H1 (cell line): ENCODE measurements around the gene ASXL1. TPM values are rescaled to one million over a fixed set of nuclear protein-coding genes. Genes with fewer than 3 reads are reported as not detected.

Experiments
- CTCF ChIA-PET: fragments of 300-600 bp; sonication (Branson Sonifier 250); formaldehyde crosslinking; loops from one replicate; lab custom pipeline; 2021; ENCODE audit not compliant: partially characterized antibody; lab: Charles Lee
- POLR2A ChIA-PET: fragments of 300-600 bp; sonication (Branson Sonifier 250); formaldehyde crosslinking; loops from one replicate; lab custom pipeline; 2021; ENCODE audit warnings: inconsistent platforms; ENCODE audit not compliant: partially characterized antibody; lab: Charles Lee
- DNase-seq, 2 experiments: peaks; one replicate each; pipeline versions ENCODE4 v3.0.0 to v3.0.0-alpha.2; 2010 to 2022; ENCODE audit warnings: low spot score in 2 of 2, low read depth in 1 of 2, mixed read lengths in 1 of 2
- FAIRE-seq: peaks from 2 replicates; lab custom pipeline; 2011; peaks lifted over from hg19 to GRCh38; lab: Jason Lieb, UNC
- H2AFZ ChIP-seq: 2 replicates; pipeline ENCODE4 v1.8.1; 2012; ENCODE audit warnings: low read length, inconsistent platforms
- H2AK5ac ChIP-seq: 2 replicates; pipeline ENCODE4 v1.6.1; 2013; ENCODE audit warnings: low read depth, low read length
- H2BK120ac ChIP-seq: replicated peaks from 2 replicates; pipeline ENCODE3; 2013; ENCODE audit warnings: low read depth, low read length, inconsistent platforms
- H2BK12ac ChIP-seq: 2 replicates; pipeline ENCODE4 v1.6.1; 2013; ENCODE audit warnings: low read depth, low read length
- H2BK15ac ChIP-seq: 2 replicates; pipeline ENCODE4 v1.6.1; 2013; ENCODE audit warnings: low read length
- H2BK20ac ChIP-seq: 2 replicates; pipeline ENCODE4 v1.6.1; 2013; ENCODE audit warnings: low read length
- H2BK5ac ChIP-seq: 2 replicates; pipeline ENCODE4 v1.6.1; 2013; ENCODE audit warnings: low read depth, low read length
- H3K14ac ChIP-seq: 2 replicates; pipeline ENCODE4 v1.6.1; 2013; ENCODE audit warnings: inconsistent platforms; ENCODE audit not compliant: insufficient read length
- H3K18ac ChIP-seq: 2 replicates; pipeline ENCODE4 v1.6.1; 2013; ENCODE audit warnings: low read length; ENCODE audit errors: extremely low read depth
- H3K23ac ChIP-seq: 2 replicates; pipeline ENCODE4 v1.6.1; 2013; ENCODE audit warnings: inconsistent platforms; ENCODE audit not compliant: insufficient read length
- H3K23me2 ChIP-seq: 2 replicates; pipeline ENCODE4 v1.6.1; 2013; ENCODE audit warnings: low read depth, low read length
- H3K27ac ChIP-seq: 2 replicates; pipeline ENCODE4 v1.6.1; 2011; ENCODE audit warnings: low read depth, low read length, inconsistent platforms
- H3K27me3 ChIP-seq, 4 experiments: replicated peaks in 1 of 4; 1 replicate in 1 of 4; 2 replicates in 3 of 4; pipeline versions ENCODE4 v1.6.1 to v1.8.1; 2011 to 2013; ENCODE audit warnings: low read length in 3 of 4, mild to moderate bottlenecking in 3 of 4, inconsistent platforms in 2 of 4, mixed read lengths in 2 of 4, moderate library complexity in 1 of 4; ENCODE audit not compliant: control insufficient read depth in 3 of 4, insufficient read depth in 3 of 4; ENCODE audit errors: extremely low read depth in 1 of 4
- H3K36me3 ChIP-seq, 4 experiments: 2 replicates each; pipeline versions ENCODE4 v1.6.1 to v1.8.1; 2011 to 2013; ENCODE audit warnings: mild to moderate bottlenecking in 4 of 4, low read length in 3 of 4, moderate library complexity in 2 of 4, control low read depth in 1 of 4, inconsistent platforms in 1 of 4; ENCODE audit not compliant: insufficient read depth in 4 of 4, control insufficient read depth in 2 of 4
- H3K4ac ChIP-seq: replicated peaks from 2 replicates; pipeline ENCODE3; 2013; ENCODE audit warnings: low read length, low read depth, mixed read lengths, inconsistent platforms; ENCODE audit not compliant: insufficient read length
- H3K4me1 ChIP-seq, 4 experiments: replicated peaks in 1 of 4; 1 replicate in 1 of 4; 2 replicates in 3 of 4; pipeline versions ENCODE4 v1.6.1 to v1.8.1; 2011 to 2013; ENCODE audit warnings: low read length in 3 of 4, inconsistent platforms in 2 of 4, mixed read lengths in 1 of 4; ENCODE audit not compliant: insufficient read depth in 4 of 4, control insufficient read depth in 3 of 4
- H3K4me2 ChIP-seq, 2 experiments: 2 replicates each; pipeline versions ENCODE4 v1.6.1 to v1.8.1; 2011 to 2013; ENCODE audit warnings: low read depth in 2 of 2, low read length in 2 of 2, control low read depth in 1 of 2, inconsistent platforms in 1 of 2, mild to moderate bottlenecking in 1 of 2; ENCODE audit not compliant: insufficient read depth in 1 of 2
- H3K4me3 ChIP-seq, 4 experiments: fragments of 200-600, 300-600 bp in 1 of 4; sonication (generic), shearing (Covaris generic), sonication (Bioruptor Twin) in 1 of 4; 2 replicates each; pipeline versions ENCODE4 v1.5.1 to v1.8.1; 2011 to 2016; ENCODE audit warnings: low read length in 4 of 4, low read depth in 3 of 4, control low read depth in 2 of 4, inconsistent platforms in 2 of 4, mild to moderate bottlenecking in 2 of 4, mixed read lengths in 1 of 4, moderate library complexity in 1 of 4; ENCODE audit not compliant: insufficient read depth in 2 of 4; ENCODE audit errors: extremely low read depth in 1 of 4
- H3K56ac ChIP-seq: replicated peaks from 2 replicates; pipeline ENCODE3; 2013; ENCODE audit warnings: low read depth, mild to moderate bottlenecking, mixed read lengths, low read length, inconsistent platforms; ENCODE audit not compliant: insufficient read length
- H3K79me1 ChIP-seq: 2 replicates; pipeline ENCODE4 v1.6.1; 2013; ENCODE audit warnings: low read depth, low read length, control low read depth
- H3K79me2 ChIP-seq, 2 experiments: 2 replicates each; pipeline versions ENCODE4 v1.6.1 to v1.8.1; 2012 to 2013; ENCODE audit warnings: low read length in 2 of 2, mild to moderate bottlenecking in 2 of 2, inconsistent platforms in 1 of 2; ENCODE audit not compliant: insufficient read depth in 2 of 2, control insufficient read depth in 1 of 2
- H3K9ac ChIP-seq, 4 experiments: replicated peaks in 1 of 4; 1 replicate in 1 of 4; 2 replicates in 3 of 4; pipeline versions ENCODE4 v1.6.1 to v1.8.1; 2011 to 2013; ENCODE audit warnings: low read depth in 3 of 4, low read length in 3 of 4, control low read depth in 2 of 4, mild to moderate bottlenecking in 2 of 4, moderate library complexity in 2 of 4, inconsistent platforms in 1 of 4; ENCODE audit errors: extremely low read depth in 1 of 4
- H3K9me3 ChIP-seq, 2 experiments: 2 replicates each; pipeline versions ENCODE4 v1.6.1 to v1.8.1; 2012 to 2013; ENCODE audit warnings: mild to moderate bottlenecking in 2 of 2, moderate library complexity in 2 of 2, control low read depth in 1 of 2, inconsistent platforms in 1 of 2, low read depth in 1 of 2, low read length in 1 of 2, mixed read lengths in 1 of 2; ENCODE audit not compliant: insufficient read depth in 2 of 2
- H4K20me1 ChIP-seq, 2 experiments: replicated peaks in 1 of 2; 2 replicates each; pipeline versions ENCODE3 to v1.8.1; 2011 to 2013; ENCODE audit warnings: inconsistent platforms in 2 of 2, low read length in 2 of 2, mild to moderate bottlenecking in 1 of 2; ENCODE audit not compliant: insufficient read depth in 2 of 2, control insufficient read depth in 1 of 2
- H4K5ac ChIP-seq: 2 replicates; pipeline ENCODE4 v1.6.1; 2013; ENCODE audit warnings: low read length, low read depth, mixed read lengths, inconsistent platforms; ENCODE audit not compliant: insufficient read length
- H4K8ac ChIP-seq: 2 replicates; pipeline ENCODE4 v1.8.0; 2013; ENCODE audit warnings: mild to moderate bottlenecking, moderate library complexity, low read length, inconsistent platforms; ENCODE audit not compliant: insufficient read depth; ENCODE audit errors: extremely low read depth
- H4K91ac ChIP-seq: replicated peaks from 2 replicates; pipeline ENCODE3; 2013; ENCODE audit warnings: low read length, mixed read lengths, inconsistent platforms; ENCODE audit not compliant: insufficient read length
- CHD2 ChIP-seq: IDR thresholded peaks from 2 replicates; pipeline ENCODE4 v1.6.1; 2012; ENCODE audit warnings: low read length, improper control_type of control experiment
- CREB1 ChIP-seq: IDR thresholded peaks from 2 replicates; pipeline ENCODE4 v1.6.1; 2012; ENCODE audit warnings: inconsistent platforms
- KDM1A ChIP-seq: fragments of 200-600, 300-600 bp; sonication (generic); IDR thresholded peaks from 2 replicates; pipeline ENCODE4 v1.7.1; 2016; ENCODE audit warnings: mild to moderate bottlenecking, low read length, borderline replicate concordance
- RXRA ChIP-seq: IDR thresholded peaks from 2 replicates; pipeline ENCODE4 v1.6.1; 2011; ENCODE audit warnings: low read depth, mild to moderate bottlenecking, low read length, moderate library complexity; ENCODE audit not compliant: insufficient read depth
- SP4 ChIP-seq: IDR thresholded peaks from 2 replicates; pipeline ENCODE4 v1.6.1; 2012; ENCODE audit warnings: low read length, inconsistent platforms
- SUZ12 ChIP-seq: fragments of 200-600 bp; sonication (generic); IDR thresholded peaks from 2 replicates; pipeline ENCODE4 v1.6.1; 2012; ENCODE audit warnings: mild to moderate bottlenecking, inconsistent platforms, low read length, moderate library complexity, mixed read lengths
- TAF1 ChIP-seq: IDR thresholded peaks from 2 replicates; pipeline ENCODE4 v1.6.1; 2011; ENCODE audit warnings: mild to moderate bottlenecking, low read depth, low read length
- WGBS, 2 experiments: shearing (Covaris generic) in 1 of 2; methylation state at CpG; one replicate each; pipeline versions ENCODE4 v1.1.6 to v1.1.7; 2013 to 2015; ENCODE audit warnings: low lambda C conversion rate in 2 of 2, mixed read lengths in 2 of 2, inconsistent platforms in 1 of 2, low coverage in 1 of 2, missing lambda C conversion rate in 1 of 2; ENCODE audit not compliant: insufficient replicate concordance in 2 of 2, insufficient coverage in 1 of 2, insufficient read length in 1 of 2; ENCODE audit errors: extremely low coverage in 1 of 2, missing lambda C conversion rate in 1 of 2; 5-methylcytosine and 5-hydroxymethylcytosine counted together
- polyA plus RNA-seq, 7 experiments: library from polyadenylated mRNA; depleted of rRNA in 3 of 7; stranded (reverse) in 5 of 7; unstranded in 2 of 7; fragments of >200 nt in 5 of 7; fragments of 200-250 nt in 2 of 7; gene quantifications; 1 replicate in 5 of 7; 2 replicates in 1 of 7; 4 replicates in 1 of 7; pipeline versions ENCODE4 v1.2.1 to v1.2.3, GENCODE V29; 2011 to 2013; ENCODE audit warnings: missing spikeins in 2 of 7, mixed read lengths in 2 of 7
- total RNA-seq: library from RNA; stranded (reverse); fragmentation: NEBNext Ultra II Directional; extraction: Animal tissue kit (Norgen Biotek cat#: 25700); gene quantifications from 2 replicates; pipeline ENCODE4 v1.2.1, GENCODE V29; 2021
- TF ChIP-seq, protein P1 (sequence below): IDR thresholded peaks from 2 replicates; pipeline ENCODE4 v1.6.1; 2011; ENCODE audit warnings: low read depth, mild to moderate bottlenecking, low read length; ENCODE audit not compliant: insufficient read depth

The ASXL1 gene
- total and polyA plus RNA-seq, 2 of the 8 experiments (the other 6 are each of a cell fraction or from before 2014, with no cell fraction given), result 10.6 to 26.5 TPM

DNA sequence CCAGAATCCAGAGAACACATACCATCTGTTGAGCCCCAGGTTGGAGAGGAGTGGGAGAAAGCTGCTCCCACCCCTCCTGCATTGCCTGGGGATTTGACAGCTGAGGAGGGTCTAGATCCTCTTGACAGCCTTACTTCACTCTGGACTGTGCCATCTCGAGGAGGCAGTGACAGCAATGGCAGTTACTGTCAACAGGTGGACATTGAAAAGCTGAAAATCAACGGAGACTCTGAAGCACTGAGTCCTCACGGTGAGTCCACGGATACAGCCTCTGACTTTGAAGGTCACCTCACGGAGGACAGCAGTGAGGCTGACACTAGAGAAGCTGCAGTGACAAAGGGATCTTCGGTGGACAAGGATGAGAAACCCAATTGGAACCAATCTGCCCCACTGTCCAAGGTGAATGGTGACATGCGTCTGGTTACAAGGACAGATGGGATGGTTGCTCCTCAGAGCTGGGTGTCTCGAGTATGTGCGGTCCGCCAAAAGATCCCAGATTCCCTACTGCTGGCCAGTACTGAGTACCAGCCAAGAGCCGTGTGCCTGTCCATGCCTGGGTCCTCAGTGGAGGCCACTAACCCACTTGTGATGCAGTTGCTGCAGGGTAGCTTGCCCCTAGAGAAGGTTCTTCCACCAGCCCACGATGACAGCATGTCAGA, 77.4 kb downstream of the ASXL1 start:
- Histone ChIP-seq H3K9ac (no peak overlapping the region), H3K79me2 (no peaks in the 10 kb centered on the region), H3K14ac (no peak overlapping the region), H3K36me3 (peaks cover 3 to 37% (median 19%) of the 10 kb centered on the region in 4 experiments; a peak in 6 of 8 replicates), H3K23ac (no peak overlapping the region), H3K4me3 (no peak overlapping the region), H3K23me2 (no peaks in the 10 kb centered on the region), H2BK120ac (no peak overlapping the region), H3K27ac (no peak overlapping the region), H2BK15ac (no peak overlapping the region), H3K18ac (no peak overlapping the region), H3K4ac (no peak overlapping the region), H3K27me3 (no peaks in the 10 kb centered on the region), H2AK5ac (no peak overlapping the region), H2BK12ac (no peak overlapping the region), H3K56ac (no peak overlapping the region), H2AFZ (no peak overlapping the region), H2BK5ac (no peak overlapping the region), H4K5ac (no peak overlapping the region), H2BK20ac (no peak overlapping the region), H4K91ac (no peak overlapping the region), H3K4me2 (no peak overlapping the region), H4K20me1 (peaks cover 2 to 5% of the 10 kb centered on the region in 2 experiments), H3K4me1 (no peaks in the 10 kb centered on the region), H3K9me3 (no peaks in the 10 kb centered on the region), H3K79me1 (no peaks in the 10 kb centered on the region; the same call in 1 of the 2 replicates), H4K8ac (no peak overlapping the region)
- TF ChIP-seq, protein P1, sequence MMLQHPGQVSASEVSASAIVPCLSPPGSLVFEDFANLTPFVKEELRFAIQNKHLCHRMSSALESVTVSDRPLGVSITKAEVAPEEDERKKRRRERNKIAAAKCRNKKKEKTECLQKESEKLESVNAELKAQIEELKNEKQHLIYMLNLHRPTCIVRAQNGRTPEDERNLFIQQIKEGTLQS, result no peak
- TF ChIP-seq SUZ12 (no peak), CREB1 (no peak), SP4 (no peak), RXRA (no peak), TAF1 (no peak), CHD2 (no peak), KDM1A (no peak)
- CTCF ChIA-PET, result interaction anchor here (0.7 to 2.3 kb wide), 3 partner anchors 21 to 220 kb away, joined by 3 to 10 read pairs (median 3); no protein-coding TSS in a partner anchor
- 86% methylated on average over 12 of the region's 12 CpGs; no CpG with 5 or more reads in 1 of the 2 experiments for WGBS, 2 experiments
- DNase-seq (no peak), FAIRE-seq (no peak)
- POLR2A ChIA-PET, result no interaction called here
